GM19099 (cell line): ENCODE results near the gene SERTAD1.

Experiments
- POLR2A ChIP-seq: IDR thresholded peaks from 3 replicates; pipeline ENCODE4 v1.6.1; 2011; ENCODE audit warnings: low read depth; ENCODE audit not compliant: insufficient read length; ENCODE audit errors: extremely low read depth

The SERTAD1 gene

DNA sequence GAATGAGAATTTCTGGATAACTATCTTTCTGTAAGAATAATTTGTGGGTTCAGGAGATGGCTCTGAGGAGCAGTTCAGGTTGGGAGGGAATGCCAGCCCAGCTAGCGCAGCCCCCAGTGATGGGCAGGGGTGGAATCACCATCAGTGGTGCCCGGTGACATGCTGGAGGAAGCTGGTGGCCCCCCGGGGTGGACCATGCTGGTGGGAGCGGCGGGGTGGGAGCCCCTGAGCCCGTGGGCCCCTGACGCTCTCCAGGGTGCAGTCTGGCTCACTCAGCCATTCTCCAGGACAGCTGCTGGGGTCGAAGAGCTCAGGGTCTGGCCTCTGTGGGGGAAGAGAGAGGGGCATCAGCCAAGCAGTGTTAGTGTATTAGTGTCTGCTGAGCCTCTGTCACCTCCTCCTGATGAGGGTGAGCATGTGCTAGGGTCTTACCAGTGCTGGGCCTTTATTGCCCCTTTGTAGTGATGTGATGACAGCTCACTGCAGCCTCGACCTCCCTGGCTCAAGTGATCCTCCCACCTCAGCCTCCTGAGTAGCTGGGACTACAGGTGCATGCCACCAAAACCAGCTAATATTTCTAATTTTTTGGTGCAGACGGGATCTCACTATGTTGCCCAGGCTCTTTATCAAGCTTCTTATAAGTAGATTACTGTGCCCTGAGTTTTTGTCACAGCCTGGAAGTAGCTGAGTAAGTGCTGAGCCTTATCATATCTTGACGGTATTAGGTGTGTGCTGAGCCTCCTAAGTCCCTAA, 46.2 kb downstream of the SERTAD1 start:
- no peak for TF ChIP-seq POLR2A

DNA sequence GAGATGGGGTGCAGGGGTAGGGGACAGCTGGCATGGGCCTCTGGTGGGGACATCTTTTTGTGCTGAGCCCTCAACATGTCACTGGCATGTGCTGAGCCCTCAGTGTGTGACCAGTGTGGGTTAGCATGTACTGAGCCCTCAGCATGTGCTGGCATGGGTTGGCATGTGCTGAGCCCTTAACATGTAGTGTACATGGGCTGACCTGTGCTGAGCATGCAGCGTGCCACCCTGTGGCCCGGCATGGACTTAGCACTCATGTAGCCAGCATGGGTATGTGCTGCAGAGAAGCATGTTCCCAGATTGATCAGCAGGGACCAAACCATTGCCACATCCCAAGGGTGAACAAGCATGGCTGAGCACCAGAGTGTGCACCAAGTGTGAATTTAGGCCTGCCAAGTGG, 47.3 kb downstream of the SERTAD1 start:
- no peak for TF ChIP-seq POLR2A

- no peak for TF ChIP-seq POLR2A
Observed at GRCh38 chr19:40377876-40378385, 47.9 kb downstream of the SERTAD1 start.

GRCh38 chr19:40376286-40376862, 49.4 kb downstream of the SERTAD1 start:
- no peak for TF ChIP-seq POLR2A

DNA sequence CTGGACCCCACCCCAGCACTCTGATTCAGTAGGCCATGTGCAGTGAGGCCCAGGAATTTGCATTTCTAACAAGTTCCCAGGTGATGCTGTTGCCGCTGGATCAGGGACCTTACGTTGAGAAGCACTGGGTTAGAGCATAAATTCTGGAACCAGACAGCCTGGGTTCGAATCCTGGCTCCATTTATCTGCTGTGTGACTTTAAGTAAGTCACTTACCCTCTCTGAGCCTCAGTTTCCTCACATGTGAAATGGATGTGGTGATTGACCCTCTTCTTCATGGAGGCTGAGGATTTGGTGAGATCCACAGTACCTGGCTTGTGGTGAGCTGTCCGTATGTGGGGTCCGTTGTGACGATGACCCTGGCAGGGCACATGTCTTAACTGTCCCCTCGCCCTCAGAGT, 51.7 kb downstream of the SERTAD1 start:
- no peak for TF ChIP-seq POLR2A

DNA sequence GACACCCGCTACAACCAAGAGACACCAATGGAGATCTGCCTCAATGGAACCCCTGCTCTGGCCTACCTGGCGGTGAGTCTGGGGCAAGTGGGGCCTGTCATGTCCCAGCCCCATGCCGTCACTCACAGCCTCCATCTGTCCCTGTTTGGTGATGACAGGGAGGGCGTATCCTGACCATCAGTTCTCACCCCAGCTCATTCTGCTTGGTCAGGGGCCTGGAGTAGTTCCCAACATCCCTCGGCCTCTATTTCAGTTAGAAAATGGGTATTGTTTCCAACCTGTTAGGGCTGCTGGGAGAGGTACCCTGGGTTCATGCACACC, 54.0 kb downstream of the SERTAD1 start:
- no peak for TF ChIP-seq POLR2A
